Naive B cell (primary cell): ENCODE data around the gene CRAMP1. TPM values are rescaled to one million over a fixed set of nuclear protein-coding genes. Genes with fewer than 3 reads are reported as not detected.
"Not testable (repeated sequence)": the region's sequence is repeated elsewhere in the genome, so short reads cannot be mapped to it uniquely, and the experiment has no call there.

Experiments used
- ATAC-seq, 2 donors: fragments of 150-1000 bp; cut with Tn5 transposase; 2 replicates each; pipeline ENCODE4 v1.10.0; 2021; ENCODE audit warnings: low read depth in 2 of 2, mild to moderate bottlenecking in 2 of 2, moderate library complexity in 2 of 2
- DNase-seq: peaks from one replicate; pipeline ENCODE4 v3.0.0; 2022
- H3K27ac Mint-ChIP-seq, 6 donors: one replicate each; pipeline ENCODE4 v1.8.0; 2020 to 2022; ENCODE audit warnings: mild to moderate bottlenecking in 6 of 6, mixed read lengths in 6 of 6, moderate library complexity in 5 of 6, inconsistent platforms in 2 of 6
- H3K27me3 Mint-ChIP-seq, 3 donors: one replicate each; pipeline ENCODE4 v1.8.0; 2021 to 2022; ENCODE audit warnings: mixed read lengths in 3 of 3, mild to moderate bottlenecking in 1 of 3
- H3K36me3 Mint-ChIP-seq, 2 donors: one replicate each; pipeline ENCODE4 v1.8.0; 2020 to 2022; ENCODE audit warnings: mixed read lengths in 2 of 2, inconsistent platforms in 1 of 2, mild to moderate bottlenecking in 1 of 2
- H3K4me1 Mint-ChIP-seq, 3 donors: one replicate each; pipeline ENCODE4 v1.8.0; 2020 to 2022; ENCODE audit warnings: mixed read lengths in 3 of 3, inconsistent platforms in 1 of 3, mild to moderate bottlenecking in 1 of 3, moderate library complexity in 1 of 3
- H3K4me3 Mint-ChIP-seq, 8 donors: one replicate each; pipeline ENCODE4 v1.8.0; 2020 to 2022; ENCODE audit warnings: mild to moderate bottlenecking in 8 of 8, mixed read lengths in 8 of 8, moderate library complexity in 8 of 8, inconsistent platforms in 2 of 8
- H3K9me3 Mint-ChIP-seq, 7 donors: one replicate each; pipeline ENCODE4 v1.8.0; 2020 to 2022; ENCODE audit warnings: mixed read lengths in 7 of 7, mild to moderate bottlenecking in 5 of 7, inconsistent platforms in 2 of 7, moderate library complexity in 1 of 7
- polyA plus RNA-seq, 6 donors: library from polyadenylated mRNA; unstranded; fragments of 300-500 nt; fragmentation: Illumina TruSeq; gene quantifications; one replicate each; pipeline ENCODE4 v1.2.3, GENCODE V29; 2021; ENCODE audit warnings: low read depth in 6 of 6

The CRAMP1 gene
- polyA plus RNA-seq, 6 donors from 2014 or later = 1.8 to 6.0 (median 2.2) TPM

GRCh38 chr16:1708083-1708767, 96.1 kb downstream of the CRAMP1 start:
- no peaks in the 10 kb centered on the region for H3K27me3 Mint-ChIP-seq
- H3K4me3 Mint-ChIP-seq = peak overlapping the region; percentile 83 to 99 (median 93)
- no peaks in the 10 kb centered on the region for H3K9me3 Mint-ChIP-seq
- peaks cover 21 to 60% (median 45%) of the 10 kb centered on the region in 3 donors for H3K4me1 Mint-ChIP-seq
- H3K27ac Mint-ChIP-seq = peak overlapping the region in 4 of 6 donors; percentile 85 to 99 (median 93)
- no peaks in the 10 kb centered on the region for H3K36me3 Mint-ChIP-seq
- no peak for DNase-seq
- no peak for ATAC-seq

- DNase-seq = no peak
- H3K4me1 Mint-ChIP-seq = peaks cover 27 to 66% (median 50%) of the 10 kb centered on the region in 3 donors
- no peaks in the 10 kb centered on the region for H3K9me3 Mint-ChIP-seq
- H3K27ac Mint-ChIP-seq = no peak overlapping the region
- ATAC-seq = no peak
- no peaks in the 10 kb centered on the region for H3K36me3 Mint-ChIP-seq
- no peaks in the 10 kb centered on the region for H3K27me3 Mint-ChIP-seq
- peak overlapping the region in 3 of 8 donors; percentile 47 to 97 (median 57) for H3K4me3 Mint-ChIP-seq
These were observed 96.6 kb downstream of the CRAMP1 start for GRCh38 chr16:1708768-1709180.

GRCh38 chr16:1709356-1709755, 97.2 kb downstream of the CRAMP1 start:
- peak overlapping the region in 2 of 8 donors; percentile 70 to 97 for H3K4me3 Mint-ChIP-seq
- ATAC-seq (no peak), DNase-seq (no peak)
- H3K4me1 Mint-ChIP-seq = peaks cover 32 to 70% (median 56%) of the 10 kb centered on the region in 3 donors
- no peaks in the 10 kb centered on the region for H3K36me3 Mint-ChIP-seq
- H3K27me3 Mint-ChIP-seq = no peaks in the 10 kb centered on the region
- H3K27ac Mint-ChIP-seq = peak overlapping the region in 2 of 6 donors; percentile 44 to 74
- no peaks in the 10 kb centered on the region for H3K9me3 Mint-ChIP-seq

GRCh38 chr16:1710811-1711507, 98.8 kb downstream of the CRAMP1 start:
- DNase-seq (no peak), ATAC-seq (no peak)
- H3K27ac Mint-ChIP-seq = peak overlapping the region in 5 of 6 donors; percentile 59 to 99 (median 94)
- no peaks in the 10 kb centered on the region for H3K36me3 Mint-ChIP-seq
- H3K4me1 Mint-ChIP-seq = peaks cover 35 to 69% (median 54%) of the 10 kb centered on the region in 3 donors
- H3K27me3 Mint-ChIP-seq = no peaks in the 10 kb centered on the region
- no peaks in the 10 kb centered on the region for H3K9me3 Mint-ChIP-seq
- peak overlapping the region in 3 of 8 donors; percentile 33 to 74 (median 72) for H3K4me3 Mint-ChIP-seq

GRCh38 chr16:1712791-1713261, 100.7 kb downstream of the CRAMP1 start:
- ATAC-seq = no peak
- Mint-ChIP-seq H3K4me1 (peaks cover 33 to 75% (median 54%) of the 10 kb centered on the region in 3 donors), H3K27me3 (no peaks in the 10 kb centered on the region), H3K9me3 (no peaks in the 10 kb centered on the region), H3K4me3 (peak overlapping the region; percentile 47 to 89 (median 74)), H3K36me3 (no peaks in the 10 kb centered on the region), H3K27ac (peak overlapping the region; percentile 99 to 100 (median 99))
- DNase-seq = peak; percentile 38

- H3K36me3 Mint-ChIP-seq = no peaks in the 10 kb centered on the region
- peak overlapping the region; percentile 99 to 100 (median 99) for H3K27ac Mint-ChIP-seq
- H3K27me3 Mint-ChIP-seq = no peaks in the 10 kb centered on the region
- DNase-seq (no peak), ATAC-seq (no peak)
- peaks cover 31 to 74% (median 50%) of the 10 kb centered on the region in 3 donors for H3K4me1 Mint-ChIP-seq
- peak overlapping the region; percentile 47 to 89 (median 78) for H3K4me3 Mint-ChIP-seq
- H3K9me3 Mint-ChIP-seq = no peaks in the 10 kb centered on the region
These were observed 101.2 kb downstream of the CRAMP1 start for GRCh38 chr16:1713331-1713730.

- Mint-ChIP-seq H3K27me3 (no peaks in the 10 kb centered on the region), H3K4me1 (peaks cover 35 to 75% (median 54%) of the 10 kb centered on the region in 3 donors), H3K9me3 (no peaks in the 10 kb centered on the region), H3K27ac (peak overlapping the region; percentile 99 to 100 (median 99)), H3K4me3 (peak overlapping the region; percentile 47 to 89 (median 78)), H3K36me3 (no peaks in the 10 kb centered on the region)
- DNase-seq (peak; percentile 82), ATAC-seq (peak; percentile 89 to 90)
These were observed 101.8 kb downstream of the CRAMP1 start for GRCh38 chr16:1713933-1714332.

- Mint-ChIP-seq H3K36me3 (no peaks in the 10 kb centered on the region), H3K4me3 (peak overlapping the region in 4 of 8 donors; percentile 6 to 65 (median 34)), H3K4me1 (peaks cover 42 to 78% (median 56%) of the 10 kb centered on the region in 3 donors), H3K27me3 (no peaks in the 10 kb centered on the region), H3K9me3 (no peaks in the 10 kb centered on the region), H3K27ac (peak overlapping the region; percentile 44 to 99 (median 88))
- ATAC-seq = no peak
- no peak for DNase-seq
These were observed 103.1 kb downstream of the CRAMP1 start for GRCh38 chr16:1715220-1715619.

- not testable (repeated sequence) for H3K36me3 Mint-ChIP-seq
- peaks cover 42 to 88% (median 52%) of the 10 kb centered on the region in 3 donors for H3K4me1 Mint-ChIP-seq
These were observed 106.1 kb downstream of the CRAMP1 start for GRCh38 chr16:1718236-1718635.

GRCh38 chr16:1719559-1720229, 107.5 kb downstream of the CRAMP1 start:
- not testable (repeated sequence) for H3K9me3 Mint-ChIP-seq, H3K27me3 Mint-ChIP-seq, H3K36me3 Mint-ChIP-seq
- peak overlapping the region; percentile 22 to 82 (median 71) for H3K4me3 Mint-ChIP-seq
- H3K4me1 Mint-ChIP-seq = peaks cover 35 to 80% (median 45%) of the 10 kb centered on the region in 3 donors
- ATAC-seq (peak; percentile 81 to 86), DNase-seq (peak; percentile 48)
- peak overlapping the region; percentile 81 to 98 (median 92) for H3K27ac Mint-ChIP-seq

More at GRCh38 chr16:1718236-1718635, 106.1 kb downstream of the CRAMP1 start:
- H3K27me3 Mint-ChIP-seq, ATAC-seq, DNase-seq, H3K9me3 Mint-ChIP-seq: not testable (repeated sequence)
- Mint-ChIP-seq H3K27ac (peak overlapping the region; percentile 51 to 99 (median 94)), H3K4me3 (peak overlapping the region in 6 of 8 donors; percentile 26 to 83 (median 68))

GRCh38 chr16:1721372-1721771, 109.2 kb downstream of the CRAMP1 start:
- Mint-ChIP-seq H3K36me3 (no peaks in the 10 kb centered on the region), H3K4me3 (peak overlapping the region in 2 of 8 donors; percentile 22 to 72), H3K9me3 (no peaks in the 10 kb centered on the region), H3K27me3 (no peaks in the 10 kb centered on the region), H3K27ac (peak overlapping the region in 5 of 6 donors; percentile 28 to 94 (median 47)), H3K4me1 (peaks cover 34 to 83% (median 53%) of the 10 kb centered on the region in 3 donors)
- ATAC-seq (no peak), DNase-seq (no peak)

GRCh38 chr16:1723450-1724147, 111.4 kb downstream of the CRAMP1 start:
- ATAC-seq = peak; percentile 29 to 39
- H3K4me3 Mint-ChIP-seq = peak overlapping the region in 7 of 8 donors; percentile 36 to 84 (median 71)

More at GRCh38 chr16:1723450-1724147, 111.4 kb downstream of the CRAMP1 start:
- H3K4me1 Mint-ChIP-seq = peaks cover 39 to 72% (median 56%) of the 10 kb centered on the region in 3 donors
- peak overlapping the region; percentile 76 to 94 (median 91) for H3K27ac Mint-ChIP-seq
- H3K9me3 Mint-ChIP-seq = no peaks in the 10 kb centered on the region
- H3K36me3 Mint-ChIP-seq = peaks cover 0 to 10% of the 10 kb centered on the region in 2 donors
- DNase-seq = peak; percentile 48
- H3K27me3 Mint-ChIP-seq = no peaks in the 10 kb centered on the region
